CD4-positive, alpha-beta T cell (primary cell): ENCODE results near the gene GGA2. TPM values are rescaled to one million over a fixed set of nuclear protein-coding genes. Genes with fewer than 3 reads are reported as not detected.

Experiments used
- ATAC-seq: fragments of 200-7000 bp; cut with Tn5 transposase; one replicate; pipeline ENCODE4 v1.10.0; 2022; ENCODE audit warnings: mild to moderate bottlenecking; ENCODE audit not compliant: poor library complexity
- CTCF ChIA-PET: fragments of 350-600 bp; sonication (Branson Sonifier 250); formaldehyde crosslinking; loops from one replicate; lab custom pipeline; 2021; ENCODE audit warnings: antibody characterized with exemption, inconsistent platforms; lab: Charles Lee
- POLR2A ChIA-PET: fragments of 350-600 bp; sonication (Branson Sonifier 250); formaldehyde crosslinking; loops from one replicate; lab custom pipeline; 2021; ENCODE audit warnings: antibody characterized with exemption, inconsistent platforms; lab: Charles Lee
- DNase-seq, 14 experiments: peaks; one replicate each; pipeline ENCODE4 v3.0.0-alpha.2; 2013 to 2020; ENCODE audit warnings: mixed read lengths in 2 of 14
- H3K27ac ChIP-seq, 2 donors: one replicate each; pipeline versions ENCODE4 v1.5.1 to v1.7.0; 2013; ENCODE audit warnings: low read length in 2 of 2, low read depth in 1 of 2, mild to moderate bottlenecking in 1 of 2
- H3K27me3 ChIP-seq, 2 experiments: 1 replicate in 1 of 2; 2 replicates in 1 of 2; pipeline versions ENCODE4 v1.6.1 to v1.7.0; 2013; ENCODE audit warnings: low read length in 2 of 2, control low read depth in 1 of 2, mild to moderate bottlenecking in 1 of 2, moderate library complexity in 1 of 2; ENCODE audit not compliant: insufficient read depth in 2 of 2, control insufficient read depth in 1 of 2
- H3K36me3 ChIP-seq: one replicate; pipeline ENCODE4 v1.6.1; 2013; ENCODE audit warnings: low read length, control low read depth; ENCODE audit not compliant: insufficient read depth
- H3K4me1 ChIP-seq: one replicate; pipeline ENCODE4 v1.6.1; 2013; ENCODE audit warnings: low read length, control low read depth; ENCODE audit not compliant: insufficient read depth
- H3K4me3 ChIP-seq: one replicate; pipeline ENCODE4 v1.5.1; 2013; ENCODE audit warnings: mild to moderate bottlenecking, low read length, moderate library complexity
- H3K9me3 ChIP-seq, 2 experiments: 1 replicate in 1 of 2; 2 replicates in 1 of 2; pipeline versions ENCODE4 v1.6.1 to v1.7.0; 2013; ENCODE audit warnings: low read length in 2 of 2, mild to moderate bottlenecking in 2 of 2, control low read depth in 1 of 2, moderate library complexity in 1 of 2; ENCODE audit not compliant: control insufficient read depth in 1 of 2, insufficient read depth in 1 of 2
- H3K27ac Mint-ChIP-seq: one replicate; pipeline ENCODE4 v1.8.0; 2020; ENCODE audit warnings: mixed read lengths
- H3K27me3 Mint-ChIP-seq: one replicate; pipeline ENCODE4 v1.8.0; 2021; ENCODE audit warnings: mixed read lengths
- H3K36me3 Mint-ChIP-seq: one replicate; pipeline ENCODE4 v1.8.0; 2021; ENCODE audit warnings: low read depth, mixed read lengths
- H3K4me1 Mint-ChIP-seq: one replicate; pipeline ENCODE4 v1.8.0; 2021; ENCODE audit warnings: low read depth, mixed read lengths
- H3K4me3 Mint-ChIP-seq: one replicate; pipeline ENCODE4 v1.8.0; 2020; ENCODE audit warnings: mild to moderate bottlenecking, mixed read lengths
- H3K9me3 Mint-ChIP-seq: one replicate; pipeline ENCODE4 v1.8.0; 2020; ENCODE audit warnings: mixed read lengths
- intact Hi-C, 2 experiments: fragments of 100-400 bp; cut with DNase I in 1 of 2; cut with micrococcal nuclease in 1 of 2; formaldehyde crosslinking; loops; one replicate each; pipeline versions ENCODE4 v1.15.1 to v1.9.0; 2023 to 2025; cut with DNase I, micrococcal nuclease
- total RNA-seq, 174 experiments: library from RNA in 2 of 174; stranded (reverse) in 2 of 174; gene quantifications; one replicate each; pipeline ENCODE4 v1.2.3 and lab custom pipeline; 2021 to 2026
- TF ChIP-seq, protein P1 (sequence below): fragments of 200-600 bp; IDR thresholded peaks from one replicate; pipeline ENCODE4 v1.8.0; 2022; ENCODE audit warnings: antibody characterized with exemption, mild to moderate bottlenecking

Gene GGA2
- total RNA-seq, 2 experiments from 2014 or later: 96.5 to 96.9 TPM

DNA sequence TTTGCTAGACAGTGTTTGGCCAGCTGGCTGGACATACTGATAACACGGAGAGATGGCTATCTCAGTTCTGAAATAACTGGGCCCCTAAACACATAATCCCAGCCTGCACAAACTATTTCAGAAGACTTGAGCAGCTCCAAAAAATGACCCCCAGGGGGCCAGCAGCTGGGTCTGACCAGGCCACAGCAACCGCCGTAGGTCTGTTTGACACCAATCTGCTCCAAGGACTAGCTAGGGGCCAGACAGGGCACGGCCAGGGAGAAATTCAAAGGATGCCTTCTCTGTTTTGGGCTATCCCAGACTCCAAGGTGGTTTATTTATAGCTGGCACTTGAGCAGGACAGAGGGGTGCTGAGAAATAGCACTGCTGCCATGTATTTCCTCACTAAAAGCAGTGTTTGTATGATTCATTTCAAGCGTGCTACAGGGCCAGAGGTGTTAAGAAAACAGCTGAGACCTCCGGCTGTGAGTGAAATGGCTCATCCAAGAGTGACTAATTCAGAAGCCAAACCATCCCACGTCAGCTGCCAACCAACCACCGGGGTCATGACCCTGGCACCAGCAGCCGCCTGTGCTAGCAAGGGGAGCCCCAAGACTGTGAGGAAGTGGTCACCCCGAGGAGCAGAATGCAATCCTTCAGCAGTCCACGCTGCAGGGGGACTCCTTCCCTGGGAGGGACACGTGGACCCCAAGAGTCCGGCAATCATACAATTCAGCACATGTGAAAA, 5.7 kb downstream of the GGA2 start:
- Mint-ChIP-seq H3K4me1 (peaks cover 88% of the 10 kb centered on the region), H3K36me3 (peaks cover 10% of the 10 kb centered on the region), H3K27ac (peak overlapping the region; percentile 79), H3K27me3 (no peaks in the 10 kb centered on the region), H3K9me3 (no peaks in the 10 kb centered on the region), H3K4me3 (peak overlapping the region; percentile 70)
- ATAC-seq (peak; percentile 80), DNase-seq (peak; percentile 23 to 84 (median 49))
- Histone ChIP-seq H3K9me3 (no peaks in the 10 kb centered on the region), H3K4me3 (no peak overlapping the region), H3K27me3 (no peaks in the 10 kb centered on the region), H3K4me1 (peaks cover 65% of the 10 kb centered on the region), H3K27ac (peak overlapping the region; percentile 26 to 40), H3K36me3 (peaks cover 15% of the 10 kb centered on the region)
- ChIA-PET CTCF (interaction anchor here (0.6 to 1.2 kb wide), 2 partner anchors 34 to 53 kb away, joined by 3 read pairs; partner anchors contain the start of genes EARS2 and UBFD1), POLR2A (no interaction called here)
- intact Hi-C loops: loop anchor here (5.0 to 10.0 kb wide), 2 partner anchors 50 to 52 kb away; partner anchors contain the start of gene COG7 (in 2 of the 2)
- TF ChIP-seq, protein P1, sequence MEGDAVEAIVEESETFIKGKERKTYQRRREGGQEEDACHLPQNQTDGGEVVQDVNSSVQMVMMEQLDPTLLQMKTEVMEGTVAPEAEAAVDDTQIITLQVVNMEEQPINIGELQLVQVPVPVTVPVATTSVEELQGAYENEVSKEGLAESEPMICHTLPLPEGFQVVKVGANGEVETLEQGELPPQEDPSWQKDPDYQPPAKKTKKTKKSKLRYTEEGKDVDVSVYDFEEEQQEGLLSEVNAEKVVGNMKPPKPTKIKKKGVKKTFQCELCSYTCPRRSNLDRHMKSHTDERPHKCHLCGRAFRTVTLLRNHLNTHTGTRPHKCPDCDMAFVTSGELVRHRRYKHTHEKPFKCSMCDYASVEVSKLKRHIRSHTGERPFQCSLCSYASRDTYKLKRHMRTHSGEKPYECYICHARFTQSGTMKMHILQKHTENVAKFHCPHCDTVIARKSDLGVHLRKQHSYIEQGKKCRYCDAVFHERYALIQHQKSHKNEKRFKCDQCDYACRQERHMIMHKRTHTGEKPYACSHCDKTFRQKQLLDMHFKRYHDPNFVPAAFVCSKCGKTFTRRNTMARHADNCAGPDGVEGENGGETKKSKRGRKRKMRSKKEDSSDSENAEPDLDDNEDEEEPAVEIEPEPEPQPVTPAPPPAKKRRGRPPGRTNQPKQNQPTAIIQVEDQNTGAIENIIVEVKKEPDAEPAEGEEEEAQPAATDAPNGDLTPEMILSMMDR: no peak

DNA sequence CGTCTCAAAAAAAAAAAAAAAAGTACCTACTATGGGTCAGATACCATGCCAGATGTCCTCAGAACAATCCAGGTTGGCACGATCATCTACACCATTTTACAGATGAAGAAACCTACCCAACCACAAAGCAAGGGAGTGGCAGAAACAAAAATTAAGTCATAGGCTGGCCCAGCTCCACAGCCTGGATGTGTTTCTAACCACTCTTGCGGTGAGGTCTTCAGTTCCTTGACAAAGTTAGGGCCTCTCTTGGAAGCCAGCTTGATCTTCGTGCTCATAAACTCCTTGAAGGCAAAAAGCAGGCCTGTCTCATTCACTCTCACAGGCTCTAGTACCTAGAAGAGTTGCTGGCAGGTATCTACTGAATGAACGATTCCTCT, 6.2 kb downstream of the GGA2 start:
- H3K4me1 Mint-ChIP-seq: peaks cover 82% of the 10 kb centered on the region
- Histone ChIP-seq H3K4me3 (no peak overlapping the region), H3K36me3 (peaks cover 15% of the 10 kb centered on the region), H3K4me1 (peaks cover 62% of the 10 kb centered on the region), H3K9me3 (no peaks in the 10 kb centered on the region), H3K27ac (peak overlapping the region in 1 of 2 donors; percentile 40), H3K27me3 (no peaks in the 10 kb centered on the region)
- H3K27ac Mint-ChIP-seq: peak overlapping the region; percentile 79
- H3K27me3 Mint-ChIP-seq: no peaks in the 10 kb centered on the region
- TF ChIP-seq, protein P1: no peak
- ChIA-PET POLR2A (no interaction called here), CTCF (interaction anchor here (1.2 kb wide), 1 partner anchor 53 kb away, joined by 3 read pairs; the partner anchor contains the start of genes EARS2 and UBFD1)
- ATAC-seq (no peak), DNase-seq (peak in 3 of 14 experiments; percentile 31 to 41 (median 38))
- H3K9me3 Mint-ChIP-seq: no peaks in the 10 kb centered on the region
- H3K4me3 Mint-ChIP-seq: no peak overlapping the region
- intact Hi-C loops: loop anchor here in 1 of 2 experiments (10.0 kb wide), 1 partner anchor 49 kb away; the partner anchor contains the start of gene COG7
- H3K36me3 Mint-ChIP-seq: peaks cover 10% of the 10 kb centered on the region

DNA sequence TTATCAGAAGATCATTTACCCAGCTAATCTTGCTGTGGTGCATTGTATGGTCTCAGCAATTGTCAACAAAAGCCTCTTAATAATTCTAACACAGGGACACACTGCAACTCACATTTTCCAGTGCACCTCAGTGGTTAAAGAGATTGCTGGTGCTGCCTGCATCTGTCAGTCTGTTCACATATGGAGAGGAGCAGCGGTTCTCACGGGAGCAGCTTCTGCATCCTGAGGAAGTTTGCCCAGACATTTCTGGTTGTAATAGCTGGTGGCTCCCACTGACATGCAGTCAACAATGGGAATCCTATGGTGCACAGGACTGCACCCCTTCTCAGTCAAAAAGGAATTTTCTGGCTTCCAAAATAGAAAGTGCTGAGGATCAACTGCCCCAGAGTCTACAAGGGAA, 7.8 kb downstream of the GGA2 start:
- Histone ChIP-seq H3K27ac (no peak overlapping the region), H3K36me3 (peaks cover 15% of the 10 kb centered on the region), H3K27me3 (no peaks in the 10 kb centered on the region), H3K4me3 (no peak overlapping the region), H3K9me3 (no peaks in the 10 kb centered on the region), H3K4me1 (peaks cover 54% of the 10 kb centered on the region)
- no peak overlapping the region for H3K4me3 Mint-ChIP-seq
- H3K27me3 Mint-ChIP-seq: no peaks in the 10 kb centered on the region
- peaks cover 82% of the 10 kb centered on the region for H3K4me1 Mint-ChIP-seq
- POLR2A ChIA-PET: no interaction called here
- no peak overlapping the region for H3K27ac Mint-ChIP-seq
- intact Hi-C loops: loop anchor here in 1 of 2 experiments (10.0 kb wide), 1 partner anchor 48 kb away; the partner anchor contains the start of gene COG7
- H3K9me3 Mint-ChIP-seq: no peaks in the 10 kb centered on the region
- no peak for DNase-seq
- peaks cover 13% of the 10 kb centered on the region for H3K36me3 Mint-ChIP-seq
- TF ChIP-seq, protein P1: no peak
- ATAC-seq: no peak
- CTCF ChIA-PET: no interaction called here
